H9 (cell line): ENCODE data around the gene CALCOCO1. TPM values are rescaled to one million over a fixed set of nuclear protein-coding genes. Genes with fewer than 3 reads are reported as not detected.

ENCODE experiments used
- DNase-seq: peaks from one replicate; pipeline ENCODE4 v3.0.0-alpha.2; 2017
- H2AFZ ChIP-seq: one replicate; pipeline ENCODE4 v1.6.1; 2013; ENCODE audit warnings: mild to moderate bottlenecking, low read length, control low read depth, moderate library complexity
- H2AK5ac ChIP-seq: 2 replicates; pipeline ENCODE4 v1.6.1; 2013; ENCODE audit warnings: low read length, control low read depth, mixed read lengths; ENCODE audit not compliant: insufficient read length
- H2BK120ac ChIP-seq: one replicate; pipeline ENCODE4 v1.6.1; 2013; ENCODE audit warnings: low read depth, mild to moderate bottlenecking, low read length, control low read depth, inconsistent platforms; ENCODE audit not compliant: poor library complexity, severe bottlenecking
- H2BK12ac ChIP-seq: 2 replicates; pipeline ENCODE4 v1.6.1; 2013; ENCODE audit warnings: low read length, control low read depth, mixed read lengths, low read depth; ENCODE audit not compliant: insufficient read length
- H2BK15ac ChIP-seq: 2 replicates; pipeline ENCODE4 v1.6.1; 2013; ENCODE audit warnings: low read depth, low read length, control low read depth
- H2BK20ac ChIP-seq: one replicate; pipeline ENCODE4 v1.6.1; 2013; ENCODE audit warnings: low read depth, mild to moderate bottlenecking, low read length, control low read depth, inconsistent platforms; ENCODE audit not compliant: poor library complexity, severe bottlenecking
- H2BK5ac ChIP-seq: 2 replicates; pipeline ENCODE4 v1.6.1; 2013; ENCODE audit warnings: low read length, control low read depth, mixed read lengths; ENCODE audit not compliant: insufficient read length
- H3K14ac ChIP-seq: 2 replicates; pipeline ENCODE4 v1.6.1; 2013; ENCODE audit warnings: low read length, control low read depth; ENCODE audit not compliant: insufficient read depth
- H3K18ac ChIP-seq: 2 replicates; pipeline ENCODE4 v1.6.1; 2013; ENCODE audit warnings: low read depth, mild to moderate bottlenecking, mixed read lengths, low read length, control low read depth; ENCODE audit not compliant: insufficient read length
- H3K23ac ChIP-seq: 2 replicates; pipeline ENCODE4 v1.6.1; 2013; ENCODE audit warnings: low read length, control low read depth, mixed read lengths, low read depth; ENCODE audit not compliant: insufficient read length
- H3K23me2 ChIP-seq: 2 replicates; pipeline ENCODE4 v1.6.1; 2013; ENCODE audit warnings: low read depth, mild to moderate bottlenecking, mixed read lengths, low read length, control low read depth; ENCODE audit not compliant: insufficient read length, poor library complexity, severe bottlenecking
- H3K27ac ChIP-seq: 2 replicates; pipeline ENCODE4 v1.5.1; 2013; ENCODE audit warnings: low read length, control low read depth, mixed read lengths, low read depth; ENCODE audit not compliant: insufficient read length
- H3K27me3 ChIP-seq: 2 replicates; pipeline ENCODE4 v1.6.1; 2013; ENCODE audit warnings: low read length, control low read depth, inconsistent platforms; ENCODE audit not compliant: insufficient read depth
- H3K4ac ChIP-seq: 2 replicates; pipeline ENCODE4 v1.6.1; 2013; ENCODE audit warnings: low read depth, mild to moderate bottlenecking, control low read depth, inconsistent platforms, low read length, moderate library complexity
- H3K4me1 ChIP-seq: 2 replicates; pipeline ENCODE4 v1.6.1; 2013; ENCODE audit warnings: low read length, control low read depth, inconsistent platforms; ENCODE audit not compliant: insufficient read depth
- H3K4me2 ChIP-seq: 2 replicates; pipeline ENCODE4 v1.6.1; 2013; ENCODE audit warnings: low read length, control low read depth, mixed read lengths; ENCODE audit not compliant: insufficient read length, insufficient read depth
- H3K56ac ChIP-seq: 2 replicates; pipeline ENCODE4 v1.6.1; 2013; ENCODE audit warnings: low read depth, mild to moderate bottlenecking, mixed read lengths, low read length, control low read depth; ENCODE audit not compliant: insufficient read length
- H3K79me1 ChIP-seq: 2 replicates; pipeline ENCODE4 v1.6.1; 2013; ENCODE audit warnings: low read depth, mild to moderate bottlenecking, moderate library complexity, low read length, control low read depth, inconsistent platforms; ENCODE audit not compliant: insufficient read depth, poor library complexity, severe bottlenecking
- H3K79me2 ChIP-seq: 2 replicates; pipeline ENCODE4 v1.6.1; 2013; ENCODE audit warnings: low read length, control low read depth, inconsistent platforms; ENCODE audit not compliant: insufficient read depth
- H3K9ac ChIP-seq: 2 replicates; pipeline ENCODE4 v1.6.1; 2013; ENCODE audit warnings: low read length, control low read depth, mixed read lengths; ENCODE audit not compliant: insufficient read length; ENCODE audit errors: extremely low read depth
- H3K9me3 ChIP-seq: one replicate; pipeline ENCODE4 v1.6.1; 2013; ENCODE audit warnings: low read depth, low read length, inconsistent platforms; ENCODE audit not compliant: control insufficient read depth
- H3T11ph ChIP-seq: one replicate; pipeline ENCODE4 v1.6.1; 2013; ENCODE audit warnings: mild to moderate bottlenecking, low read length, control low read depth, inconsistent platforms
- H4K20me1 ChIP-seq: one replicate; pipeline ENCODE4 v1.6.1; 2013; ENCODE audit not compliant: control insufficient read depth, insufficient read length, insufficient read depth
- H4K5ac ChIP-seq: 2 replicates; pipeline ENCODE4 v1.6.1; 2013; ENCODE audit warnings: low read depth, mild to moderate bottlenecking, mixed read lengths, low read length, control low read depth; ENCODE audit not compliant: insufficient read length
- H4K8ac ChIP-seq: replicated peaks from 2 replicates; pipeline ENCODE4 v1.6.1; 2013; ENCODE audit warnings: low read length, control low read depth, mixed read lengths, low read depth; ENCODE audit not compliant: insufficient read length
- H4K91ac ChIP-seq: 2 replicates; pipeline ENCODE4 v1.6.1; 2013; ENCODE audit warnings: low read depth, mild to moderate bottlenecking, moderate library complexity, mixed read lengths, low read length, control low read depth; ENCODE audit not compliant: insufficient read length
- H3K27ac Mint-ChIP-seq, 3 experiments: 2 replicates in 2 of 3; 3 replicates in 1 of 3; pipeline ENCODE4 v1.8.0; 2020 to 2021; ENCODE audit warnings: mixed read lengths in 3 of 3, mild to moderate bottlenecking in 1 of 3, moderate library complexity in 1 of 3
- H3K27me3 Mint-ChIP-seq: 2 replicates; pipeline ENCODE4 v1.8.0; 2021; ENCODE audit warnings: low read depth, mild to moderate bottlenecking, moderate library complexity, mixed read lengths
- H3K36me3 Mint-ChIP-seq, 3 experiments: 2 replicates in 2 of 3; 3 replicates in 1 of 3; pipeline ENCODE4 v1.8.0; 2020 to 2021; ENCODE audit warnings: low read depth in 3 of 3, mixed read lengths in 3 of 3; ENCODE audit not compliant: insufficient read depth in 1 of 3
- H3K4me1 Mint-ChIP-seq, 2 experiments: 2 replicates each; pipeline ENCODE4 v1.8.0; 2020; ENCODE audit warnings: mixed read lengths in 2 of 2
- H3K4me3 Mint-ChIP-seq, 2 experiments: 2 replicates in 1 of 2; 3 replicates in 1 of 2; pipeline ENCODE4 v1.8.0; 2020 to 2021; ENCODE audit warnings: mild to moderate bottlenecking in 2 of 2, mixed read lengths in 2 of 2, moderate library complexity in 1 of 2
- H3K9me3 Mint-ChIP-seq, 2 experiments: 2 replicates in 1 of 2; 3 replicates in 1 of 2; pipeline ENCODE4 v1.8.0; 2020; ENCODE audit warnings: mild to moderate bottlenecking in 2 of 2, mixed read lengths in 2 of 2, moderate library complexity in 1 of 2
- CTCF ChIP-seq: fragments of 200-600 bp; sonication (generic); conservative IDR thresholded peaks from 3 replicates; pipeline ENCODE4 v1.8.0; 2021; ENCODE audit warnings: antibody characterized with exemption, mild to moderate bottlenecking
- WGBS: extraction: QIAGEN DNeasy Blood & Tissue Kit; methylation state at CpG from one replicate; pipeline ENCODE4 v1.1.7; 2013; ENCODE audit warnings: missing lambda C conversion rate, low lambda C conversion rate, mixed read lengths; ENCODE audit not compliant: insufficient read length; ENCODE audit errors: extremely low coverage; 5-methylcytosine and 5-hydroxymethylcytosine counted together
- total RNA-seq: library from RNA; stranded (reverse); gene quantifications from 2 replicates; pipeline ENCODE4 v1.2.1, GENCODE V29; 2021

CALCOCO1 gene
- total RNA-seq, 1 experiment from 2014 or later = 22.3 TPM

GRCh38 chr12:53736592-53736991 is 9.3 kb upstream of the CALCOCO1 start:
- peaks cover 10 to 13% of the 10 kb centered on the region in 2 experiments for H3K4me1 Mint-ChIP-seq
- Histone ChIP-seq H3K9me3 (no peaks in the 10 kb centered on the region), H3K9ac (no peak overlapping the region), H2BK20ac (no peak overlapping the region), H3K79me1 (no peaks in the 10 kb centered on the region), H4K8ac (no peak overlapping the region), H3K79me2 (no peaks in the 10 kb centered on the region), H4K91ac (no peak overlapping the region), H3K4me2 (no peak overlapping the region), H2BK5ac (no peak overlapping the region), H3K23me2 (peaks cover 19% of the 10 kb centered on the region), H2BK120ac (no peak overlapping the region), H3K23ac (no peak overlapping the region), H4K5ac (no peak overlapping the region), H2AK5ac (no peak overlapping the region), H2AFZ (no peak overlapping the region), H3K4ac (no peak overlapping the region), H3K27ac (no peak overlapping the region), H3K14ac (no peak overlapping the region), H3K27me3 (peaks cover 31% of the 10 kb centered on the region; the same call in 1 of the 2 replicates), H4K20me1 (no peaks in the 10 kb centered on the region), H2BK12ac (no peak overlapping the region), H2BK15ac (no peak overlapping the region), H3K56ac (no peak overlapping the region), H3K4me1 (peaks cover 2% of the 10 kb centered on the region; the same call in 1 of the 2 replicates), H3T11ph (no peak overlapping the region), H3K18ac (no peak overlapping the region)
- WGBS = no CpG with 5 or more reads among the region's 6 CpGs
- TF ChIP-seq CTCF = no peak
- DNase-seq = no peak
- no peak overlapping the region for H3K27ac Mint-ChIP-seq
- H3K9me3 Mint-ChIP-seq = no peaks in the 10 kb centered on the region
- H3K4me3 Mint-ChIP-seq = no peak overlapping the region
- H3K36me3 Mint-ChIP-seq = no peaks in the 10 kb centered on the region
- H3K27me3 Mint-ChIP-seq = peaks cover 15% of the 10 kb centered on the region
